Measurements from ENCODE around the gene PRRC2B.

PRRC2B gene

GRCh38 chr9:131500377-131500776, 106.5 kb downstream of the PRRC2B start:
- Histone ChIP-seq H3K4me2 (ENCODE audit: low read depth, low read length) (peak overlapping the region; percentile 95), H4K20me1 (ENCODE audit: insufficient read depth, low read length) (no peaks in the 10 kb centered on the region), H3K27me3 (replicated peaks; ENCODE audit: insufficient read depth, low read length) (no peaks in the 10 kb centered on the region), H3K27ac (ENCODE audit: low read length) (peak overlapping the region; percentile 98), H3K36me3 (replicated peaks; ENCODE audit: insufficient read depth, low read length) (peaks cover 6% of the 10 kb centered on the region; the same call in 1 of the 2 replicates), H3K4me1 (ENCODE audit: low read length) (peaks cover 44% of the 10 kb centered on the region), H3K4me3 (ENCODE audit: low read length) (peak overlapping the region; percentile 14; the same call in 1 of the 2 replicates), H3K9me3 (replicated peaks; ENCODE audit: insufficient read depth, low read length) (no peaks in the 10 kb centered on the region), H2AFZ (ENCODE audit: low read length) (no peak overlapping the region), H3K9me2 (replicated peaks; ENCODE audit: insufficient read depth, low read length) (no peaks in the 10 kb centered on the region), H3F3A (ENCODE audit: insufficient read depth, low read length) (peaks cover 49% of the 10 kb centered on the region), H3K9ac (ENCODE audit: low read length) (peak overlapping the region; percentile 70), H3K79me2 (ENCODE audit: low read length) (peaks cover 57% of the 10 kb centered on the region)
- DNase-seq: peak; percentile 93
- TF ChIP-seq EZH2phosphoT487 (IDR thresholded peaks at IDR 0.05; ENCODE audit: low read length): no peak
- no peak for TF ChIP-seq CTCF (IDR thresholded peaks at IDR 0.05; ENCODE audit: low read length)

DNA sequence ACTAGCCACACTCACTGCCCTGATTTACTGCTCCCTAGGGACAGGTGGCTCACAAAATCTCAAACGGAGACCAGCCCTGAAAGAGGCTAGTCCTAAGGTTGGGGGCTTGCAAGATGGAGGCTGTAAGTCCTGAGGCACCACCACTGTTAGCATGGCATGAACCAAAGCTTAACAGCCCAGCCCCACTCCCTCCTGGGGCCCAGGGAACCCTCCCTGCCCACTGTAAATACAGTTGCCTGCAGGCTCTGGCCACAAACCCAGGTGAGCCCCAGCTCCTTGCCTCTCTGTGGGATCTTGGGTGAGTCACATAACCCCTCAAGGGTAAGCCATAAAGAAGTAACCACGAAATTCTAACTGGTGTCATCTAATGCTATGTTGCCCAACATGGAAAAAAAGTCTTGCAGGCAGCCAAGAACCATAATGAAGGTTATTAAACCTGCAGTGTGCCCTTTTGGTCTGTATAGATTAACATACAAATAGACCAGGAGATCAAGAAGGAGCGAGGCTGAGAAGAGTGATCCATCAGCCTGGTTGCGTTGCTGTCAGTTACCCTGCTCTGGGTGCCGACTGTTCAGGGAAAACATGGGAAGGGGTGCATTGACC, 107.2 kb downstream of the PRRC2B start:
- Histone ChIP-seq H3K4me1 (ENCODE audit: low read length) (peaks cover 44% of the 10 kb centered on the region), H4K20me1 (ENCODE audit: insufficient read depth, low read length) (no peaks in the 10 kb centered on the region), H3K9ac (ENCODE audit: low read length) (peak overlapping the region; percentile 70), H3K27me3 (replicated peaks; ENCODE audit: insufficient read depth, low read length) (no peaks in the 10 kb centered on the region), H3K9me3 (replicated peaks; ENCODE audit: insufficient read depth, low read length) (no peaks in the 10 kb centered on the region), H3K79me2 (ENCODE audit: low read length) (peaks cover 55% of the 10 kb centered on the region), H2AFZ (ENCODE audit: low read length) (no peak overlapping the region), H3K9me2 (replicated peaks; ENCODE audit: insufficient read depth, low read length) (no peaks in the 10 kb centered on the region), H3K4me3 (ENCODE audit: low read length) (peak overlapping the region; percentile 14; the same call in 1 of the 2 replicates), H3K4me2 (ENCODE audit: low read depth, low read length) (peak overlapping the region; percentile 95), H3K27ac (ENCODE audit: low read length) (peak overlapping the region; percentile 98), H3K36me3 (replicated peaks; ENCODE audit: insufficient read depth, low read length) (peaks cover under 1% of the 10 kb centered on the region; the same call in 1 of the 2 replicates), H3F3A (ENCODE audit: insufficient read depth, low read length) (peaks cover 49% of the 10 kb centered on the region)
- TF ChIP-seq CTCF (IDR thresholded peaks at IDR 0.05; ENCODE audit: low read length): no peak
- TF ChIP-seq EZH2 (optimal IDR thresholded peaks at IDR 0.05; ENCODE audit: low read depth, low read length): no peak
- no peak for TF ChIP-seq EZH2phosphoT487 (IDR thresholded peaks at IDR 0.05; ENCODE audit: low read length)
- peak; percentile 81 for DNase-seq

- Histone ChIP-seq H3K79me2 (ENCODE audit: low read length) (peaks cover 53% of the 10 kb centered on the region), H3K27me3 (replicated peaks; ENCODE audit: insufficient read depth, low read length) (no peaks in the 10 kb centered on the region), H3K9me2 (replicated peaks; ENCODE audit: insufficient read depth, low read length) (no peaks in the 10 kb centered on the region), H4K20me1 (ENCODE audit: insufficient read depth, low read length) (no peaks in the 10 kb centered on the region), H3F3A (ENCODE audit: insufficient read depth, low read length) (peaks cover 44% of the 10 kb centered on the region), H3K27ac (ENCODE audit: low read length) (peak within 1 kb of the TSS; percentile 98; the same call in 1 of the 2 replicates), H3K4me3 (ENCODE audit: low read length) (peak within 1 kb of the TSS; percentile 95), H3K36me3 (replicated peaks; ENCODE audit: insufficient read depth, low read length) (no peaks in the 10 kb centered on the region), H3K9me3 (replicated peaks; ENCODE audit: insufficient read depth, low read length) (no peaks in the 10 kb centered on the region), H3K9ac (ENCODE audit: low read length) (peak within 1 kb of the TSS; percentile 93), H3K4me2 (ENCODE audit: low read depth, low read length) (peak within 1 kb of the TSS; percentile 95), H2AFZ (ENCODE audit: low read length) (peak within 1 kb of the TSS; percentile 96), H3K4me1 (ENCODE audit: low read length) (peaks cover 44% of the 10 kb centered on the region)
- DNase-seq: peak; percentile 93
- TF ChIP-seq EZH2phosphoT487 (IDR thresholded peaks at IDR 0.05; ENCODE audit: low read length): no peak
- TF ChIP-seq EZH2 (optimal IDR thresholded peaks at IDR 0.05; ENCODE audit: low read depth, low read length): no peak
- no peak for TF ChIP-seq CTCF (IDR thresholded peaks at IDR 0.05; ENCODE audit: low read length)
Observed at GRCh38 chr9:131502781-131503625, 109.1 kb downstream of the PRRC2B start, which contains the start of gene POMT1. Gene POMT1, plus strand, starts transcription at chr9:131502918. Its CDS starts 1,301 bp downstream, at chr9:131504219.
